ENCODE data around the gene AP1G1. TPM values are rescaled to one million over a fixed set of nuclear protein-coding genes. Genes with fewer than 3 reads are reported as not detected.

Gene AP1G1
- polyA plus RNA-seq, 1 of the 3 experiments (the other 2 are of a cell fraction) = 23.8 TPM

DNA sequence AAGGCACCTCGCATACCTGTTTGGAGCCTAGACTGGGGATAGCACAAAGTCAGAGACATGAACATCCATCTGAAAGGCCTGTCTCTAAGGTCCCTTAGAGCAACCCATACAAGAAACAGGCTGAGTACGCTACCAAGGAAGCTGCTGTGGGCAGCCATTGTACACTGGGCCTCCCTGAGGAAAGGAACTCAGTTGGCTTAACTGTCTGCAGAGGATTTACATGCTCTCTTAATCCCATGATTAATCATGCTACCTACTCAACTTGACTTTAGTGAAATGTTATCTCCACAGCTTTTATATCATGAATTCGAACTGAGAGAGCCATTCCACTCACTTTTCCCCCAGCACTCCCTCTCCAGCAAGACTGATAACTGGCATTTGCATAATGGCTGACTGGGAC is 110.1 kb downstream of the AP1G1 start:
- H3K27ac ChIP-seq (ENCODE audit: low read depth in 2 of 2, low read length in 1 of 2) = no peak overlapping the region
- no peaks in the 10 kb centered on the region for H3K27me3 ChIP-seq (ENCODE audit: insufficient read depth)
- no peak overlapping the region for H2AFZ ChIP-seq (ENCODE audit: low read depth)
- ChIA-PET CTCF (interaction anchor here (0.9 to 1.4 kb wide), 2 partner anchors 69 to 87 kb away, joined by 3 read pairs; no protein-coding TSS in a partner anchor), POLR2A (no interaction called here)
- no peaks in the 10 kb centered on the region for H3F3A ChIP-seq (replicated peaks; ENCODE audit: insufficient read depth)
- no peaks in the 10 kb centered on the region for H3K9me3 ChIP-seq
- H3K4me3 ChIP-seq (ENCODE audit: low read depth in 2 of 2, low read length in 1 of 2) = no peak overlapping the region
- H4K20me1 ChIP-seq (ENCODE audit: insufficient read depth) = 0 out of 2 replicates have a peak, but pooled peaks cover 4% of the 10 kb centered on the region
- TF ChIP-seq, protein P1, sequence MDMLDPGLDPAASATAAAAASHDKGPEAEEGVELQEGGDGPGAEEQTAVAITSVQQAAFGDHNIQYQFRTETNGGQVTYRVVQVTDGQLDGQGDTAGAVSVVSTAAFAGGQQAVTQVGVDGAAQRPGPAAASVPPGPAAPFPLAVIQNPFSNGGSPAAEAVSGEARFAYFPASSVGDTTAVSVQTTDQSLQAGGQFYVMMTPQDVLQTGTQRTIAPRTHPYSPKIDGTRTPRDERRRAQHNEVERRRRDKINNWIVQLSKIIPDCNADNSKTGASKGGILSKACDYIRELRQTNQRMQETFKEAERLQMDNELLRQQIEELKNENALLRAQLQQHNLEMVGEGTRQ (IDR thresholded peaks at IDR 0.05; ENCODE audit: borderline replicate concordance, low read depth, low read length) = no peak
- TF ChIP-seq, protein P2, sequence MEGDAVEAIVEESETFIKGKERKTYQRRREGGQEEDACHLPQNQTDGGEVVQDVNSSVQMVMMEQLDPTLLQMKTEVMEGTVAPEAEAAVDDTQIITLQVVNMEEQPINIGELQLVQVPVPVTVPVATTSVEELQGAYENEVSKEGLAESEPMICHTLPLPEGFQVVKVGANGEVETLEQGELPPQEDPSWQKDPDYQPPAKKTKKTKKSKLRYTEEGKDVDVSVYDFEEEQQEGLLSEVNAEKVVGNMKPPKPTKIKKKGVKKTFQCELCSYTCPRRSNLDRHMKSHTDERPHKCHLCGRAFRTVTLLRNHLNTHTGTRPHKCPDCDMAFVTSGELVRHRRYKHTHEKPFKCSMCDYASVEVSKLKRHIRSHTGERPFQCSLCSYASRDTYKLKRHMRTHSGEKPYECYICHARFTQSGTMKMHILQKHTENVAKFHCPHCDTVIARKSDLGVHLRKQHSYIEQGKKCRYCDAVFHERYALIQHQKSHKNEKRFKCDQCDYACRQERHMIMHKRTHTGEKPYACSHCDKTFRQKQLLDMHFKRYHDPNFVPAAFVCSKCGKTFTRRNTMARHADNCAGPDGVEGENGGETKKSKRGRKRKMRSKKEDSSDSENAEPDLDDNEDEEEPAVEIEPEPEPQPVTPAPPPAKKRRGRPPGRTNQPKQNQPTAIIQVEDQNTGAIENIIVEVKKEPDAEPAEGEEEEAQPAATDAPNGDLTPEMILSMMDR (IDR thresholded peaks at IDR 0.05) = no peak
- no peak for TF ChIP-seq SMC3 (IDR thresholded peaks at IDR 0.05; ENCODE audit: low read depth, low read length)
- TF ChIP-seq EP300 (IDR thresholded peaks at IDR 0.05; ENCODE audit: borderline replicate concordance in 1 of 2, low read depth in 1 of 2, low read length in 1 of 2) = no peak
- no peak for TF ChIP-seq GATA2 (CRISPR knock-in tag; IDR thresholded peaks at IDR 0.05)
- peaks cover 8 to 11% of the 10 kb centered on the region in 2 experiments for H3K36me3 ChIP-seq (replicated peaks in 1 of 2; ENCODE audit: control insufficient read depth in 1 of 2, insufficient read depth in 2 of 2, low read length in 1 of 2)
- H3K9ac ChIP-seq = no peak overlapping the region
- no peaks in the 10 kb centered on the region for H3K9me2 ChIP-seq
- WGBS (ENCODE audit: low lambda C conversion rate) = 100% methylated on average over 3 of the region's 3 CpGs
- H3K4me2 ChIP-seq = no peak overlapping the region
- H3K79me2 ChIP-seq (ENCODE audit: insufficient read depth) = peaks cover 33% of the 10 kb centered on the region
- no peak for DNase-seq
- no peaks in the 10 kb centered on the region for H3K4me1 ChIP-seq (ENCODE audit: control insufficient read depth in 1 of 2, insufficient read depth in 2 of 2, low read depth in 1 of 2, low read length in 1 of 2)

DNA sequence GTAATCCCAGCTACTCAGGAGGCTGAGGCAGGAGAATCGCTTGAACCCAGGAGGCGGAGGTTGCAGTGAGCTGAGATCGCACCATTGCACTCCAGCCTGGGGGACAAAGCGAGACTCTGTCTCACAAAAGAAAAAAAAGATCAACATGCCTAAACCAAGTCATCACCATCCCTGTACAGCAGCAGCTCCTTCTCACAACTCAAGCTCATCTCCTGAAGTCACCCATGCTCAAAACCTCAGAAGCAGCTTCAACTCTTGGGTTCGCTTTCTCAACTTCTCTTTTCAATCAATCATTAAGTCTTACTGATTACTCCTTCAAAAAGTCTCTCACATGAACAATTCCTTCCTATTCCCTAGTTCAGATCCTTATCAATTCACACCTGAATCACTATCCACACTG is 115.5 kb downstream of the AP1G1 start:
- Histone ChIP-seq H3K4me2 (no peak overlapping the region), H3K27ac (ENCODE audit: low read depth in 2 of 2, low read length in 1 of 2) (no peak overlapping the region), H3K9me2 (no peaks in the 10 kb centered on the region), H3K4me3 (ENCODE audit: low read depth in 2 of 2, low read length in 1 of 2) (no peak overlapping the region), H3F3A (replicated peaks; ENCODE audit: insufficient read depth) (peaks cover 2% of the 10 kb centered on the region), H3K79me2 (ENCODE audit: insufficient read depth) (peaks cover 37% of the 10 kb centered on the region), H3K27me3 (ENCODE audit: insufficient read depth) (no peaks in the 10 kb centered on the region), H3K9me3 (no peaks in the 10 kb centered on the region), H3K4me1 (ENCODE audit: control insufficient read depth in 1 of 2, insufficient read depth in 2 of 2, low read depth in 1 of 2, low read length in 1 of 2) (no peaks in the 10 kb centered on the region), H4K20me1 (ENCODE audit: insufficient read depth) (no peaks in the 10 kb centered on the region), H3K9ac (no peak overlapping the region), H3K36me3 (replicated peaks in 1 of 2; ENCODE audit: control insufficient read depth in 1 of 2, insufficient read depth in 2 of 2, low read length in 1 of 2) (peaks cover 16 to 17% of the 10 kb centered on the region in 2 experiments), H2AFZ (ENCODE audit: low read depth) (no peak overlapping the region)
- ChIA-PET CTCF (no interaction called here), POLR2A (no interaction called here)
- TF ChIP-seq TEAD4 (IDR thresholded peaks at IDR 0.05; ENCODE audit: borderline replicate concordance, insufficient read depth) = no peak
- TF ChIP-seq, protein P3, sequence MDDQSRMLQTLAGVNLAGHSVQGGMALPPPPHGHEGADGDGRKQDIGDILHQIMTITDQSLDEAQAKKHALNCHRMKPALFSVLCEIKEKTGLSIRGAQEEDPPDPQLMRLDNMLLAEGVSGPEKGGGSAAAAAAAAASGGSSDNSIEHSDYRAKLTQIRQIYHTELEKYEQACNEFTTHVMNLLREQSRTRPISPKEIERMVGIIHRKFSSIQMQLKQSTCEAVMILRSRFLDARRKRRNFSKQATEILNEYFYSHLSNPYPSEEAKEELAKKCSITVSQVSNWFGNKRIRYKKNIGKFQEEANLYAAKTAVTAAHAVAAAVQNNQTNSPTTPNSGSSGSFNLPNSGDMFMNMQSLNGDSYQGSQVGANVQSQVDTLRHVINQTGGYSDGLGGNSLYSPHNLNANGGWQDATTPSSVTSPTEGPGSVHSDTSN (IDR thresholded peaks at IDR 0.05) = no peak
- no peak for TF ChIP-seq NFIC (IDR thresholded peaks at IDR 0.05; ENCODE audit: borderline replicate concordance)
- TF ChIP-seq RFX5 (IDR thresholded peaks at IDR 0.05; ENCODE audit: low read length) = no peak
- TF ChIP-seq RAD21 (IDR thresholded peaks at IDR 0.05; ENCODE audit: low read length) = no peak
- TF ChIP-seq, protein P4, sequence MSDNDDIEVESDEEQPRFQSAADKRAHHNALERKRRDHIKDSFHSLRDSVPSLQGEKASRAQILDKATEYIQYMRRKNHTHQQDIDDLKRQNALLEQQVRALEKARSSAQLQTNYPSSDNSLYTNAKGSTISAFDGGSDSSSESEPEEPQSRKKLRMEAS (IDR thresholded peaks at IDR 0.05; ENCODE audit: low read depth) = no peak
- TF ChIP-seq, protein P1 (IDR thresholded peaks at IDR 0.05; ENCODE audit: borderline replicate concordance, low read depth, low read length) = no peak
- no peak for TF ChIP-seq GABPA (IDR thresholded peaks at IDR 0.05; ENCODE audit: low read depth)
- TF ChIP-seq, protein P5, sequence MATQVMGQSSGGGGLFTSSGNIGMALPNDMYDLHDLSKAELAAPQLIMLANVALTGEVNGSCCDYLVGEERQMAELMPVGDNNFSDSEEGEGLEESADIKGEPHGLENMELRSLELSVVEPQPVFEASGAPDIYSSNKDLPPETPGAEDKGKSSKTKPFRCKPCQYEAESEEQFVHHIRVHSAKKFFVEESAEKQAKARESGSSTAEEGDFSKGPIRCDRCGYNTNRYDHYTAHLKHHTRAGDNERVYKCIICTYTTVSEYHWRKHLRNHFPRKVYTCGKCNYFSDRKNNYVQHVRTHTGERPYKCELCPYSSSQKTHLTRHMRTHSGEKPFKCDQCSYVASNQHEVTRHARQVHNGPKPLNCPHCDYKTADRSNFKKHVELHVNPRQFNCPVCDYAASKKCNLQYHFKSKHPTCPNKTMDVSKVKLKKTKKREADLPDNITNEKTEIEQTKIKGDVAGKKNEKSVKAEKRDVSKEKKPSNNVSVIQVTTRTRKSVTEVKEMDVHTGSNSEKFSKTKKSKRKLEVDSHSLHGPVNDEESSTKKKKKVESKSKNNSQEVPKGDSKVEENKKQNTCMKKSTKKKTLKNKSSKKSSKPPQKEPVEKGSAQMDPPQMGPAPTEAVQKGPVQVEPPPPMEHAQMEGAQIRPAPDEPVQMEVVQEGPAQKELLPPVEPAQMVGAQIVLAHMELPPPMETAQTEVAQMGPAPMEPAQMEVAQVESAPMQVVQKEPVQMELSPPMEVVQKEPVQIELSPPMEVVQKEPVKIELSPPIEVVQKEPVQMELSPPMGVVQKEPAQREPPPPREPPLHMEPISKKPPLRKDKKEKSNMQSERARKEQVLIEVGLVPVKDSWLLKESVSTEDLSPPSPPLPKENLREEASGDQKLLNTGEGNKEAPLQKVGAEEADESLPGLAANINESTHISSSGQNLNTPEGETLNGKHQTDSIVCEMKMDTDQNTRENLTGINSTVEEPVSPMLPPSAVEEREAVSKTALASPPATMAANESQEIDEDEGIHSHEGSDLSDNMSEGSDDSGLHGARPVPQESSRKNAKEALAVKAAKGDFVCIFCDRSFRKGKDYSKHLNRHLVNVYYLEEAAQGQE (IDR thresholded peaks at IDR 0.05; ENCODE audit: low read depth, low read length) = no peak
- no peak for TF ChIP-seq EZH2phosphoT487 (IDR thresholded peaks at IDR 0.05; ENCODE audit: borderline replicate concordance, low read depth)
- no peak for TF ChIP-seq RCOR1 (IDR thresholded peaks at IDR 0.05; ENCODE audit: low read length)
- TF ChIP-seq CHD2 (IDR thresholded peaks at IDR 0.05; ENCODE audit: low read length, partially characterized antibody) = no peak
- TF ChIP-seq POLR2AphosphoS5 (IDR thresholded peaks at IDR 0.05; ENCODE audit: low read depth, low read length) = no peak
- no peak for TF ChIP-seq EP300 (IDR thresholded peaks at IDR 0.05; ENCODE audit: borderline replicate concordance in 1 of 2, low read depth in 1 of 2, low read length in 1 of 2)
- no peak for TF ChIP-seq TCF12 (IDR thresholded peaks at IDR 0.05)
- no peak for DNase-seq
- 97% methylated on average over 5 of the region's 5 CpGs for WGBS (ENCODE audit: low lambda C conversion rate)

All from SK-N-SH (cell line).